DOHH2 (cell line): Measurements from ENCODE around the gene HMX3.

ENCODE experiments used
- H3F3A ChIP-seq: fragments of 200-600 bp; sonication (generic), shearing (Covaris generic); 2 replicates; pipeline ENCODE4 v1.6.0; 2016; ENCODE audit warnings: antibody characterized with exemption, mild to moderate bottlenecking; ENCODE audit not compliant: control insufficient read depth, insufficient read depth
- H3K27ac ChIP-seq: fragments of 200-600 bp; sonication (generic); 2 replicates; pipeline ENCODE4 v1.5.1; 2014; ENCODE audit warnings: low read depth, mild to moderate bottlenecking, low read length, moderate library complexity
- H3K27me3 ChIP-seq: fragments of 200-600 bp; sonication (generic); 2 replicates; pipeline ENCODE4 v1.6.1; 2014; ENCODE audit warnings: mild to moderate bottlenecking, low read length, mixed read lengths; ENCODE audit not compliant: control insufficient read depth
- H3K36me3 ChIP-seq: fragments of 200-600 bp; sonication (generic); 2 replicates; pipeline ENCODE4 v1.6.1; 2014; ENCODE audit warnings: mild to moderate bottlenecking, low read length, moderate library complexity, mixed read lengths; ENCODE audit not compliant: control insufficient read depth
- H3K4me1 ChIP-seq: fragments of 200-600 bp; sonication (generic); 2 replicates; pipeline ENCODE4 v1.6.1; 2014; ENCODE audit warnings: mild to moderate bottlenecking, low read length, mixed read lengths; ENCODE audit not compliant: control insufficient read depth
- H3K4me2 ChIP-seq: fragments of 200-600 bp; sonication (generic); 2 replicates; pipeline ENCODE4 v1.6.0; 2014; ENCODE audit warnings: mild to moderate bottlenecking, low read length, moderate library complexity
- H3K4me3 ChIP-seq: fragments of 200-600 bp; sonication (generic); 2 replicates; pipeline ENCODE4 v1.5.1; 2014; ENCODE audit warnings: mild to moderate bottlenecking, low read length, mixed read lengths
- H3K79me2 ChIP-seq: fragments of 200-600 bp; sonication (generic); 2 replicates; pipeline ENCODE4 v1.6.1; 2014; ENCODE audit warnings: mild to moderate bottlenecking, low read length, mixed read lengths; ENCODE audit not compliant: control insufficient read depth
- H3K9me2 ChIP-seq: fragments of 200-600 bp; sonication (generic); replicated peaks from 2 replicates; pipeline ENCODE4 v1.6.1; 2014; ENCODE audit warnings: mild to moderate bottlenecking, low read length, mixed read lengths; ENCODE audit not compliant: control insufficient read depth
- H3K9me3 ChIP-seq: fragments of 200-600 bp; sonication (generic); 2 replicates; pipeline ENCODE4 v1.6.1; 2014; ENCODE audit warnings: antibody characterized with exemption, low read length, mixed read lengths; ENCODE audit not compliant: control insufficient read depth, insufficient read depth
- H4K20me1 ChIP-seq: fragments of 200-600 bp; sonication (generic); 2 replicates; pipeline ENCODE4 v1.6.0; 2014; ENCODE audit warnings: low read depth, mild to moderate bottlenecking, antibody characterized with exemption, low read length, moderate library complexity; ENCODE audit not compliant: control insufficient read depth, insufficient read depth
- EZH2phosphoT487 ChIP-seq: fragments of 200-600 bp; sonication (generic); IDR thresholded peaks from 2 replicates; pipeline ENCODE4 v1.6.1; 2017; ENCODE audit warnings: borderline replicate concordance, mild to moderate bottlenecking, antibody characterized with exemption, low read length, moderate library complexity, mixed read lengths
- TF ChIP-seq, protein P1 (sequence below): fragments of 200-600 bp; sonication (generic); IDR thresholded peaks from one replicate; pipeline ENCODE4 v1.5.1; 2014; ENCODE audit warnings: antibody characterized with exemption, mild to moderate bottlenecking, low read depth, low read length; ENCODE audit not compliant: poor library complexity, severe bottlenecking

HMX3 gene

GRCh38 chr10:123135415-123136141 lies at the start of gene HMX3:
TSS of gene HMX3 (plus strand) at chr10:123135970. CDS start at chr10:123136051, 81 bp downstream.
- Histone ChIP-seq H3K4me2 (peak within 1 kb of the TSS; percentile 37), H3K27me3 (peaks cover 51% of the 10 kb centered on the region), H3K9me3 (no peaks in the 10 kb centered on the region), H3K27ac (no peak within 1 kb of the TSS), H3K4me1 (peaks cover 10% of the 10 kb centered on the region), H3K36me3 (no peaks in the 10 kb centered on the region), H3K4me3 (peak within 1 kb of the TSS; percentile 32), H4K20me1 (no peaks in the 10 kb centered on the region), H3F3A (no peaks in the 10 kb centered on the region), H3K79me2 (no peaks in the 10 kb centered on the region), H3K9me2 (no peaks in the 10 kb centered on the region)
- TF ChIP-seq EZH2phosphoT487: no peak; the same call in 1 of the 2 replicates
- TF ChIP-seq, protein P1, sequence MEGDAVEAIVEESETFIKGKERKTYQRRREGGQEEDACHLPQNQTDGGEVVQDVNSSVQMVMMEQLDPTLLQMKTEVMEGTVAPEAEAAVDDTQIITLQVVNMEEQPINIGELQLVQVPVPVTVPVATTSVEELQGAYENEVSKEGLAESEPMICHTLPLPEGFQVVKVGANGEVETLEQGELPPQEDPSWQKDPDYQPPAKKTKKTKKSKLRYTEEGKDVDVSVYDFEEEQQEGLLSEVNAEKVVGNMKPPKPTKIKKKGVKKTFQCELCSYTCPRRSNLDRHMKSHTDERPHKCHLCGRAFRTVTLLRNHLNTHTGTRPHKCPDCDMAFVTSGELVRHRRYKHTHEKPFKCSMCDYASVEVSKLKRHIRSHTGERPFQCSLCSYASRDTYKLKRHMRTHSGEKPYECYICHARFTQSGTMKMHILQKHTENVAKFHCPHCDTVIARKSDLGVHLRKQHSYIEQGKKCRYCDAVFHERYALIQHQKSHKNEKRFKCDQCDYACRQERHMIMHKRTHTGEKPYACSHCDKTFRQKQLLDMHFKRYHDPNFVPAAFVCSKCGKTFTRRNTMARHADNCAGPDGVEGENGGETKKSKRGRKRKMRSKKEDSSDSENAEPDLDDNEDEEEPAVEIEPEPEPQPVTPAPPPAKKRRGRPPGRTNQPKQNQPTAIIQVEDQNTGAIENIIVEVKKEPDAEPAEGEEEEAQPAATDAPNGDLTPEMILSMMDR: no peak

- Histone ChIP-seq H3K9me3 (no peaks in the 10 kb centered on the region), H3K36me3 (no peaks in the 10 kb centered on the region), H3K27ac (no peak overlapping the region), H3K9me2 (no peaks in the 10 kb centered on the region), H4K20me1 (no peaks in the 10 kb centered on the region), H3F3A (no peaks in the 10 kb centered on the region), H3K27me3 (no peaks in the 10 kb centered on the region), H3K4me3 (no peak overlapping the region), H3K79me2 (no peaks in the 10 kb centered on the region), H3K4me1 (no peaks in the 10 kb centered on the region), H3K4me2 (no peak overlapping the region)
- no peak for TF ChIP-seq EZH2phosphoT487
- TF ChIP-seq, protein P1: no peak
These were observed 49.5 kb upstream of the HMX3 start for GRCh38 chr10:123086281-123086680.

- Histone ChIP-seq H3K27me3 (no peaks in the 10 kb centered on the region), H3K79me2 (no peaks in the 10 kb centered on the region), H3K4me2 (no peak overlapping the region), H3K4me3 (no peak overlapping the region), H4K20me1 (no peaks in the 10 kb centered on the region), H3K9me3 (no peaks in the 10 kb centered on the region), H3K36me3 (no peaks in the 10 kb centered on the region), H3K9me2 (no peaks in the 10 kb centered on the region), H3K4me1 (no peaks in the 10 kb centered on the region), H3F3A (no peaks in the 10 kb centered on the region), H3K27ac (no peak overlapping the region)
- no peak for TF ChIP-seq EZH2phosphoT487
- TF ChIP-seq, protein P1: no peak
These were observed 48.4 kb upstream of the HMX3 start for GRCh38 chr10:123087348-123087747.
